IMR-90 (cell line): ENCODE data around the gene FMNL1. TPM values are rescaled to one million over a fixed set of nuclear protein-coding genes. Genes with fewer than 3 reads are reported as not detected.

Experiments used
- ATAC-seq: fragments of 200-7000 bp; cut with Tn5 transposase; 2 replicates; pipeline ENCODE4 v1.9.1; 2020; ENCODE audit warnings: low read depth, mild to moderate bottlenecking, moderate library complexity
- BruUV-seq: library from RNA; stranded (reverse); fragments of 400-500 nt; replicated peaks from 2 replicates; lab custom pipeline; 2021; lab: Mats Ljungman, UMichigan
- CTCF ChIA-PET: fragments of 300-600 bp; formaldehyde crosslinking; extraction: SDS; loops from one replicate; lab custom pipeline; 2021; ENCODE audit warnings: antibody characterized with exemption; lab: Yijun Ruan, JAX
- POLR2A ChIA-PET: fragments of 300-600 bp; sonication (Branson Sonifier 250); formaldehyde crosslinking; loops from one replicate; lab custom pipeline; 2022; ENCODE audit warnings: antibody characterized with exemption; ENCODE audit not compliant: unreplicated experiment; lab: Charles Lee
- DNase-seq: peaks from one replicate; pipeline ENCODE4 v3.0.0; 2013
- H2AFZ ChIP-seq: replicated peaks from 2 replicates; pipeline ENCODE3; 2013; ENCODE audit warnings: low read length, mild to moderate bottlenecking; ENCODE audit not compliant: poor library complexity
- H2AK5ac ChIP-seq: 2 replicates; pipeline ENCODE4 v1.6.1; 2013; ENCODE audit warnings: low read depth, low read length, inconsistent platforms
- H2AK9ac ChIP-seq: replicated peaks from 2 replicates; pipeline ENCODE3; 2013; ENCODE audit warnings: mild to moderate bottlenecking, low read depth, low read length, moderate library complexity; ENCODE audit not compliant: poor library complexity
- H2BK120ac ChIP-seq: 2 replicates; pipeline ENCODE4 v1.6.1; 2013; ENCODE audit warnings: low read depth, low read length, inconsistent platforms
- H2BK15ac ChIP-seq: 3 replicates; pipeline ENCODE4 v1.6.1; 2013; ENCODE audit warnings: low read depth, low read length, inconsistent platforms
- H2BK20ac ChIP-seq: 2 replicates; pipeline ENCODE4 v1.6.1; 2013; ENCODE audit warnings: low read depth, mild to moderate bottlenecking, inconsistent platforms, low read length, moderate library complexity
- H2BK5ac ChIP-seq: 2 replicates; pipeline ENCODE4 v1.6.1; 2013; ENCODE audit warnings: mild to moderate bottlenecking, low read depth, low read length, inconsistent platforms; ENCODE audit not compliant: poor library complexity, severe bottlenecking
- H3K14ac ChIP-seq: replicated peaks from 2 replicates; pipeline ENCODE4 v1.6.1; 2013; ENCODE audit warnings: low read depth, low read length, inconsistent platforms
- H3K18ac ChIP-seq: 2 replicates; pipeline ENCODE4 v1.6.1; 2013; ENCODE audit warnings: low read depth, low read length, control low read depth
- H3K23ac ChIP-seq: 2 replicates; pipeline ENCODE4 v1.6.1; 2013; ENCODE audit warnings: low read depth, low read length, inconsistent platforms
- H3K27ac ChIP-seq: 2 replicates; pipeline ENCODE4 v1.5.1; 2013; ENCODE audit warnings: mild to moderate bottlenecking, control low read depth, low read length; ENCODE audit not compliant: insufficient read depth
- H3K27me3 ChIP-seq: 2 replicates; pipeline ENCODE4 v1.6.1; 2013; ENCODE audit warnings: low read length; ENCODE audit not compliant: control insufficient read depth, insufficient read depth
- H3K36me3 ChIP-seq: 2 replicates; pipeline ENCODE4 v1.6.1; 2013; ENCODE audit warnings: low read length, mixed read lengths; ENCODE audit not compliant: control insufficient read depth, insufficient read depth
- H3K4ac ChIP-seq: 2 replicates; pipeline ENCODE4 v1.6.1; 2013; ENCODE audit warnings: low read depth, low read length, inconsistent platforms
- H3K4me1 ChIP-seq: 2 replicates; pipeline ENCODE4 v1.6.1; 2013; ENCODE audit warnings: low read length, mixed read lengths; ENCODE audit not compliant: control insufficient read depth, insufficient read depth
- H3K4me2 ChIP-seq: 2 replicates; pipeline ENCODE4 v1.6.1; 2013; ENCODE audit warnings: low read depth, mild to moderate bottlenecking, control low read depth, low read length, moderate library complexity
- H3K4me3 ChIP-seq: 2 replicates; pipeline ENCODE4 v1.5.1; 2013; ENCODE audit warnings: low read depth, mild to moderate bottlenecking, control low read depth, low read length, moderate library complexity; ENCODE audit not compliant: insufficient read depth
- H3K56ac ChIP-seq: 2 replicates; pipeline ENCODE4 v1.6.1; 2013; ENCODE audit warnings: low read length, inconsistent platforms; ENCODE audit not compliant: insufficient read depth; ENCODE audit errors: extremely low read depth
- H3K79me1 ChIP-seq, 2 experiments: 2 replicates each; pipeline ENCODE4 v1.6.1; 2013; ENCODE audit warnings: low read length in 2 of 2, inconsistent platforms in 1 of 2, low read depth in 1 of 2
- H3K9ac ChIP-seq: 2 replicates; pipeline ENCODE4 v1.6.1; 2013; ENCODE audit warnings: low read depth, low read length, control low read depth
- H3K9me1 ChIP-seq: 2 replicates; pipeline ENCODE4 v1.6.1; 2013; ENCODE audit warnings: low read length, inconsistent platforms; ENCODE audit not compliant: insufficient read depth
- H3K9me3 ChIP-seq: 2 replicates; pipeline ENCODE4 v1.6.1; 2013; ENCODE audit warnings: low read length; ENCODE audit not compliant: control insufficient read depth, insufficient read depth
- H4K20me1 ChIP-seq: 2 replicates; pipeline ENCODE4 v1.6.1; 2013; ENCODE audit warnings: low read length, inconsistent platforms; ENCODE audit not compliant: insufficient read depth
- H4K5ac ChIP-seq: 2 replicates; pipeline ENCODE4 v1.6.1; 2013; ENCODE audit warnings: mild to moderate bottlenecking, low read depth, low read length, control low read depth
- H4K8ac ChIP-seq, 2 experiments: 2 replicates each; pipeline ENCODE4 v1.6.1; 2013; ENCODE audit warnings: low read depth in 2 of 2, low read length in 2 of 2, control low read depth in 1 of 2, inconsistent platforms in 1 of 2
- H4K91ac ChIP-seq: 2 replicates; pipeline ENCODE4 v1.6.1; 2013; ENCODE audit warnings: low read depth, low read length, inconsistent platforms; ENCODE audit not compliant: insufficient read depth
- CTCF ChIP-seq: conservative IDR thresholded peaks from 2 replicates; pipeline ENCODE4 v1.5.1; 2012; ENCODE audit warnings: mild to moderate bottlenecking, low read depth, low read length, improper control_type of control experiment
- ELK1 ChIP-seq: fragments of 150-350 bp; IDR thresholded peaks from 2 replicates; pipeline ENCODE4 v1.6.1; 2016; ENCODE audit warnings: low read depth, mild to moderate bottlenecking, low read length, moderate library complexity, borderline replicate concordance
- MAZ ChIP-seq: IDR thresholded peaks from 2 replicates; pipeline ENCODE4 v1.6.1; 2012; ENCODE audit warnings: low read depth, mild to moderate bottlenecking, low read length, improper control_type of control experiment, moderate library complexity, borderline replicate concordance
- RAD21 ChIP-seq: IDR thresholded peaks from 2 replicates; pipeline ENCODE4 v1.6.1; 2012; ENCODE audit warnings: low read length, improper control_type of control experiment
- RFX5 ChIP-seq: IDR thresholded peaks from 2 replicates; pipeline ENCODE4 v1.8.0; 2012; ENCODE audit warnings: low read depth, mild to moderate bottlenecking, low read length, moderate library complexity
- WGBS, 2 experiments: methylation state at CpG; one replicate each; pipeline versions ENCODE4 v1.1.5 to v1.1.7; 2013; ENCODE audit warnings: missing lambda C conversion rate in 2 of 2; ENCODE audit not compliant: insufficient read length in 1 of 2; ENCODE audit errors: extremely low coverage in 2 of 2; 5-methylcytosine and 5-hydroxymethylcytosine counted together
- dilution Hi-C: fragments of 300-500 bp; cut with HindIII; formaldehyde crosslinking; loops from one replicate; pipeline ENCODE4 v1.14.3; 2018; ENCODE audit warnings: low sequenced_read_pairs; ENCODE audit not compliant: unreplicated experiment
- in situ Hi-C: fragments of 300-500 bp; cut with MboI; formaldehyde crosslinking; loops from 3 replicates; pipeline ENCODE4 v1.14.3; 2019; ENCODE audit warnings: low sequenced_read_pairs, inconsistent platforms, mixed read lengths
- intact Hi-C: fragments of 100-400 bp; cut with micrococcal nuclease; formaldehyde crosslinking; loops from 2 replicates; pipeline ENCODE4 v1.10.0; 2022
- polyA plus RNA-seq, 3 experiments: library from polyadenylated mRNA; depleted of rRNA; stranded (reverse); fragments of >200 nt; gene quantifications; 2 replicates each; pipeline ENCODE4 v1.2.3, GENCODE V29; 2012; ENCODE audit warnings: low replicate concordance in 1 of 3
- total RNA-seq: library from RNA; depleted of rRNA; stranded (reverse); fragments of >200 nt; gene quantifications from 2 replicates; pipeline ENCODE4 v1.2.3, GENCODE V29; 2012

The FMNL1 gene
- total and polyA plus RNA-seq, 2 of the 4 experiments (the other 2 are of a cell fraction), result 0.36 to 2.3 TPM

GRCh38 chr17:45273551-45273957 lies 51.9 kb downstream of the FMNL1 start:
- no peak overlapping the region for H3K27ac ChIP-seq
- dilution Hi-C loops (no loop called here), intact Hi-C loops (no loop called here)

More at GRCh38 chr17:45273551-45273957, 51.9 kb downstream of the FMNL1 start:
- peaks cover 5% of the 10 kb centered on the region; the same call in 1 of the 2 replicates for H4K20me1 ChIP-seq
- H2AFZ ChIP-seq, result no peak overlapping the region
- no peaks in the 10 kb centered on the region for H3K27me3 ChIP-seq
- no peaks in the 10 kb centered on the region for H3K9me3 ChIP-seq
- no peak overlapping the region for H3K18ac ChIP-seq
- H3K56ac ChIP-seq, result no peak overlapping the region
- ChIA-PET CTCF (no interaction called here), POLR2A (no interaction called here)
- H3K14ac ChIP-seq, result no peak overlapping the region
- no peak overlapping the region for H2BK120ac ChIP-seq
- no peak overlapping the region for H4K91ac ChIP-seq
- ATAC-seq (no peak), DNase-seq (no peak)
- WGBS, 2 experiments, result 79% methylated on average over 7 of the region's 16 CpGs; no CpG with 5 or more reads in 1 of the 2 experiments
- H3K4me1 ChIP-seq, result peaks cover 3% of the 10 kb centered on the region; the same call in 1 of the 2 replicates
- 0 out of 2 replicates have a peak, but pooled peaks cover 3% of the 10 kb centered on the region for H3K9me1 ChIP-seq
- no peak overlapping the region for H4K8ac ChIP-seq
- TF ChIP-seq ELK1 (no peak), MAZ (no peak), CTCF (no peak), RAD21 (no peak), RFX5 (no peak)
- H3K79me1 ChIP-seq, result peaks cover 3 to 12% of the 10 kb centered on the region in 2 experiments; a peak in 1 of 4 replicates
- H2BK5ac ChIP-seq, result no peak overlapping the region
- no peak overlapping the region for H3K4me2 ChIP-seq
- H3K4ac ChIP-seq, result no peak overlapping the region
- H4K5ac ChIP-seq, result no peak overlapping the region
- H2AK9ac ChIP-seq, result peak overlapping the region; percentile 34
- in situ Hi-C loops, result no loop called here
- no peak overlapping the region for H2AK5ac ChIP-seq
- no peak overlapping the region for H3K4me3 ChIP-seq
- no peak overlapping the region for H2BK20ac ChIP-seq
- H2BK15ac ChIP-seq, result no peak overlapping the region
- no peak overlapping the region for H3K9ac ChIP-seq
- BruUV-seq, result no TSS peak
- peaks cover 39% of the 10 kb centered on the region for H3K36me3 ChIP-seq
- no peak overlapping the region for H3K23ac ChIP-seq
